GM19035 (cell line): ENCODE results near the gene TDO2.
"Not testable (repeated sequence)": the region's sequence is repeated elsewhere in the genome, so short reads cannot be mapped to it uniquely, and the experiment has no call there.

Experiments
- ATAC-seq: cut with Tn5 transposase; IDR thresholded peaks from one replicate; pipeline ENCODE4 v1.9.1; 2021; ENCODE audit not compliant: unreplicated experiment

TDO2 gene

DNA sequence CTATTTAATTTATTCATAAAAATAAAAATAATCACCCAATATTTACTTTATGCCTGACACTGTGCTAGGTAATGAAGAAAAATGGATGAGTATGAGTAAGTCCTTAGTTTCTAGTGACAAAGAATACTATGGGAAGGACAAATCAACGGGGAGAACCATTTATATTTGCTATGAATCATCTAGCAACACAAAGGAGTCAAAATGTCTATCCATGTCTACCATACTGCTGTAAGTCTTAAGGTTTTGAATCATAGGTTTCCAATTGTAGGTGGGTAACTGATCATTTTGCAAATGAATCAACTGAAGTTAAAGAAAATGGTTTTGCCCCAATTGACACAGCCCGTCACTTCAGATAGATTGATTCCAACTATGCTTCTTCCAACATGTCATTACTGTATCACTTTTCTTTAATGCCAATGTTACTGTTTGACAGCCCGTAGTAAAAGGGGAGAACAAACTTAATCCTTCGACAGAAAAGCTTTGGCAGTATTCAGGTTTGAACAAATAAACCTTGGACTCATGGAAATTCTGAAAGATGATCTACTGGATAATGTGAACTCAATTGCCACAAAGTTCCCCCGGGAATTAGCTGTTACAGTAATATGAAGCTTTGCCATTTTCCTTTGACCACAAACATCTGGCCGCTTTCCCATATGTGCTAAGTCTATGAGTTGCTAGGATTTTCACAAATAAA is 3.2 kb downstream of the TDO2 start:
- no peak for ATAC-seq

- no peak for ATAC-seq
Observed at GRCh38 chr4:155907556-155907955, 4.1 kb downstream of the TDO2 start.

DNA sequence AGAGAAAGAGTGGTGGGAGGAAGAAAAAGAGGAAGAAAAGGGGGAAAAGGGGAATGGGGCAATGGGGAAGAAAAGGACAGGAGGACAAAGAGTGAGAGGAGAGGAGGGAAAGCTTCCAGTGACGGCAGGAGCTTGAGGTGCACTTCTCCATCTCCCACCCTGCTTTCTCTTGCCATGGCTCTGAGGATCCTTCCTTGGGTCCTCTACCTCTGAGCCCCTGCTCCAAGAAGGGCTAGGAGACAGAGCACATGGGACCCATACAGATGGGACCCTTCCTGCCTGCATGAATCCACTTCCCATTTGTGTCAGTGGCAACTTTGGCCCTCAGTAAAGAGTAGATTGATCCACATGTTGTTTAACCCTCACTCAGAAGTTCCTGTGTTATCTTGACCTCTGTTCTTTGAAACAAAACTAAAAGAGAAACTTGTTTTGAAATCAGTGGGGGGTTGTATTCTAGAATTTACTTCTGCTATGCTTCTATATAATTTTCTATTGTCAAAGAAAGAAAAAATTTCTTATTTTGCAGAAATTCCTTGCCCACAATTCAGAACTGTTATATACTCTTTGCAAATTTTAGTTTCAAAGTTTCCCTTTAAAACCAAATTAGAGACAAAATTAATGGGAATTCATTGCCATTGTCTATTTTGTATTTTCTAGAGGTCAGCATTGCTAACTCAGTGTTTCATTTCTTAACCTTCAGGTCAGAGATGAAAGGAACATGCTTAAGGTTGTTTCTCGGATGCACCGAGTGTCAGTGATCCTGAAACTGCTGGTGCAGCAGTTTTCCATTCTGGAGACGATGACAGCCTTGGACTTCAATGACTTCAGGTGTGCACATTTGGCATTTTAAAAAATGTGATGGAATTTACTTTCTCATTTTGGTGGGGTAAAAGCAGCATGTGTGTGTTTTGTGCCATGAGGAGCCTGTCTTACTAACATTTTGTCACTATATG is 5.0 kb downstream of the TDO2 start:
- ATAC-seq = peak; percentile 54

DNA sequence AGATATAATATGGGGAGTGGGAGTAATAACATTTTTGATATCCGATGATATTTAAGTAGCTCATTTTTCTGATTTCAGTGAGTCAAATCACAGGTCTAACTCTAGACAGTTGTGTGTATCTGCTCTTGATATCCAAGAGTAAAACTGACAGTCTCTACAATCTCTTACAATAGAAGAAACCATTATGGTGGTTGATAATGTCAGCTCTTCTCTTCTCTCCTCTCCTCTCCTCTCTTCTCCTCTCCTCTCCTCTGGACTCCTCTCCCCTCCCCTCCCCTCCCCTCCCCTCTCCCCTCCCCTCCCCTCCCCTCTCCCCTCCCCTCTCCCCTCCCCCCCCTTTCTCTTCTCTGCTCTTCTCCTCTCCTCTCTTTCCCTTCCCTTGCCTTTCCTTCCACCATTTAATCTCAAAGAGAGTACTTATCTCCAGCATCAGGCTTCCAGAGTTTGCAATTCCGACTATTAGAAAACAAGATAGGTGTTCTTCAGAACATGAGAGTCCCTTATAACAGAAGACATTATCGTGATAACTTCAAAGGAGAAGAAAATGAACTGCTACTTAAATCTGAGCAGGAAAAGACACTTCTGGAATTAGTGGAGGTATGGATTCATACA is 6.2 kb downstream of the TDO2 start:
- ATAC-seq = no peak

DNA sequence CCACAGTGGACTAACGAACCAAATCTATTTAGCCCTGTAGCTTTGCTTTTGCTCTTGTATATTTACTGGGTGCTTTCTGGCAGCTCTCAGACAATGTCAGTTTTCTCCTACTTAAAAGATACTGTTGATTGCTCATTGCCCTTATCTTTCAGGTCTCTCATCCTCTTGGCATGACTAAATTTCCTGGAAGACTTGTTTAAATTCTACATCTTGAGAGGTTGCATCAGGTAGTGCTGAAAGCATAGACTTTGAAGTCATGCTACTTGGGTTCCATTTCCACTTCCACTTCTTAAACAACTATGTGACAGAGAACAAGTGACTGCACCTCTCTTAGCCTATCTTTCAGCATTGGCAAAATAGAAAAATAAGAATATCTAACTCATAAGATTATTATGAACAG is 8.4 kb downstream of the TDO2 start:
- ATAC-seq = no peak

- no peak for ATAC-seq
Observed at GRCh38 chr4:155914782-155915181, 11.3 kb downstream of the TDO2 start.

DNA sequence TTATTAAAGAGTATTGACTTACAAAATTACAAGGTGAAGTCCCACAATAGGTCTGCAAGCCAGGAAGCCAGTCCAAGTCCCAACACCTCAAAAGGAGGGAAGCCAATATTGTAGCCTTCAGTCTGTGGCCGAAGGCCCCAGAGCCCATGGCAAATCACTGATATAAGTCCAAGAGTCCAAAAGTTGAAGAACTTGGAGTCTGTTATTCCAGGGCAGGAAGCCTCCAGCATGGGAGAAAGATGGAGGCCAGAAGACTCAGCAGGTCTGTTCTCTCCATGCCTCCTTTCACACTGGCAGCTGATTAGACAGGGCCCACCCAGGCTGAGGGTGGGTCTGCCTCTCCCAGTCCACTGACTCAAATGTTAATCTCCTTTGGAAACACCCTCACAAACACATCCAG is 18.1 kb downstream of the TDO2 start:
- no peak for ATAC-seq

- no peak for ATAC-seq
Observed at GRCh38 chr4:155924637-155925036, 21.1 kb downstream of the TDO2 start.

GRCh38 chr4:155929833-155930232 is 26.3 kb downstream of the TDO2 start:
- no peak for ATAC-seq

DNA sequence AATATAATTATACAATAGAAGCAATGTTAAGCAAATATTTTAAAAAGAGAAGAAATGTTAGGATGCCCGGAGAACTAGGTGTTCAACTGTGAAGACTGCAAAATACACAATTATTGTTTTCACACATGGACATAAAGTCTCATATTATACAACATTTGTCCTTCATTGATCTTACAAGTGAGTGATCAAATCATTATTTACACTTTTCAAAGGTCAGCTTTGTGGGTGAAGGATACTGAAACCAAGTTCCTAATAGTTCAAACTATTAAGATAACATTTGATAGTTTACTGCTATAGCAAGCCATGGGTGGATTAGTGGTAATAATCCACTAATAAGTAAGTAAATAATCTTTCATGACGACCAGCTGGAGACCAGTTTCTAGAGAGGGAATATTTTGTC is 26.8 kb downstream of the TDO2 start:
- ATAC-seq = no peak

DNA sequence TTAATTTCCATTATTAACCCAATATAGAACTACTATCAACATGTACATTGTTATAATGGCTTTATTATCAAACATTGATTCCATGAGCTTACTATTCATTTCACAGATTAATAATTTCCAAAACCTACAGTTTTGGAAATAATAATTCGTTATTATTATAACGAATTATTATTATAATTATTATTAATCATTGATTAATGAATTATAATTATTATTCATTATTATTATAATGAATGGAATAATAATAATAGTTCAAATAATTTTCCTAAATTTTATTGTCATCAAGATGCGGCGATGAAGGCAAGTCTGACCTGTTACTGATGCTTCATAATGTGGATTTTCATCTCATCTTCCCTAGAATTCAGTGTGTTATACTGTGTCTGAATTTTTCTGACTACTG is 28.1 kb downstream of the TDO2 start:
- ATAC-seq = no peak

DNA sequence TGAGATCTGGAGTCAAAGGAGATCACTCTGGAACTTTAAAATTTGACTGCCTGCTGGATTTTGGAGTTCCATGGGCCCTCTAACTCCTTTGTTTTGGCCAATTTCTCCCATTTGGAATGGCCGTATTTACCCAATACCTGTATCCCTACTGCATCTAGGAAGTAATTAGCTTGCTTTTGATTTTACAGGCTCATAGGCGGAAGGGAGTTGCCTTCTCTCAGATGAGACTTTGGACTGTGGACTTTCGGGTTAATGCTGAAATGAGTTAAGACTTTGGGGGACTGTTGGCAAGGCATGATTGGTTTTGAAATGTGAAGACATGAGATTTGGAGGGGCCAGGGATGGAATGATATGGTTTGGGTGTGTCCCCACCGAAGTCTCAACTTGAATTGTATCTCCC is 31.1 kb downstream of the TDO2 start:
- not testable (repeated sequence) for ATAC-seq

- no peak for ATAC-seq
Observed at GRCh38 chr4:155935389-155935986, 32.0 kb downstream of the TDO2 start.

- no peak for ATAC-seq
Observed at GRCh38 chr4:155941085-155941790, 37.7 kb downstream of the TDO2 start.

- no peak for ATAC-seq
Observed at GRCh38 chr4:155941820-155942219, 38.3 kb downstream of the TDO2 start.

- ATAC-seq = no peak
Observed at GRCh38 chr4:155943605-155944291, 40.3 kb downstream of the TDO2 start.

GRCh38 chr4:155944516-155944915 is 41.0 kb downstream of the TDO2 start:
- ATAC-seq = no peak

GRCh38 chr4:155946486-155946885 is 43.0 kb downstream of the TDO2 start:
- no peak for ATAC-seq

GRCh38 chr4:155948541-155948940 is 45.0 kb downstream of the TDO2 start:
- ATAC-seq = no peak

GRCh38 chr4:155950461-155950860 is 47.0 kb downstream of the TDO2 start:
- ATAC-seq = no peak
